Heart right ventricle (tissue), 16 donors: ENCODE data around the gene C11orf86. TPM values are rescaled to one million over a fixed set of nuclear protein-coding genes. Genes with fewer than 3 reads are reported as not detected.

Source experiments
- ATAC-seq, 8 donors: fragments of 200-7000 bp; cut with Tn5 transposase; one replicate each; pipeline ENCODE4 v1.9.1; 2020; ENCODE audit warnings: mild to moderate bottlenecking in 8 of 8, moderate library complexity in 8 of 8, moderate number of reproducible peaks in 1 of 8
- DNase-seq, 2 donors: peaks; one replicate each; pipeline ENCODE4 v3.0.0-alpha.2; 2020
- H3K27ac ChIP-seq, 10 donors: fragments of 200-600 bp; sonication (generic) in 2 of 10; one replicate each; pipeline versions ENCODE4 v1.5.0 to v1.8.0; 2020 to 2022; ENCODE audit warnings: mild to moderate bottlenecking in 3 of 10
- H3K27me3 ChIP-seq, 7 donors: fragments of 200-600 bp; one replicate each; pipeline ENCODE4 v1.8.0; 2021 to 2022; ENCODE audit warnings: mild to moderate bottlenecking in 2 of 7
- H3K36me3 ChIP-seq, 9 donors: fragments of 200-600 bp; sonication (generic) in 1 of 9; one replicate each; pipeline versions ENCODE4 v1.5.0 to v1.8.0; 2020 to 2022; ENCODE audit warnings: mild to moderate bottlenecking in 2 of 9
- H3K4me1 ChIP-seq, 9 donors: fragments of 200-600 bp; sonication (generic) in 1 of 9; one replicate each; pipeline versions ENCODE4 v1.5.0 to v1.8.0; 2020 to 2022; ENCODE audit warnings: mild to moderate bottlenecking in 4 of 9
- H3K4me3 ChIP-seq, 10 donors: fragments of 200-600 bp; sonication (generic) in 2 of 10; one replicate each; pipeline versions ENCODE4 v1.5.0 to v1.8.0; 2020 to 2022; ENCODE audit warnings: mild to moderate bottlenecking in 7 of 10, moderate library complexity in 2 of 10
- H3K9me3 ChIP-seq, 11 donors: fragments of 200-600 bp in 10 of 11; sonication (generic) in 2 of 11; one replicate each; pipeline versions ENCODE4 v1.5.0 to v1.8.0; 2013 to 2022; ENCODE audit warnings: mild to moderate bottlenecking in 2 of 11, control low read depth in 1 of 11, moderate library complexity in 1 of 11
- CTCF ChIP-seq, 9 donors: fragments of 200-600 bp; sonication (generic) in 2 of 9; IDR thresholded peaks; one replicate each; pipeline versions ENCODE4 v1.5.0 to v1.8.0; 2021 to 2022; ENCODE audit warnings: antibody characterized with exemption in 9 of 9, mild to moderate bottlenecking in 5 of 9, moderate library complexity in 1 of 9
- WGBS, 2 donors: extraction: QIAGEN DNeasy Blood & Tissue Kit; methylation state at CpG; one replicate each; pipeline ENCODE4 v1.1.7; 2013; ENCODE audit warnings: inconsistent platforms in 1 of 2; 5-methylcytosine and 5-hydroxymethylcytosine counted together
- intact Hi-C, 10 donors: fragments of 100-400 bp; cut with DNase I; formaldehyde crosslinking; loops; one replicate each; pipeline versions ENCODE4 v1.11.1 to v1.14.2; 2022
- polyA plus RNA-seq, 2 donors: library from polyadenylated mRNA; stranded (reverse); fragments of 200-250 nt; gene quantifications; one replicate each; pipeline ENCODE4 v1.2.3, GENCODE V29; 2013
- total RNA-seq, 10 donors: library from RNA; stranded (reverse); fragmentation: NEBNext Ultra II Directional in 3 of 10; extraction: Animal tissue kit (Norgen Biotek cat#: 25700) in 3 of 10; gene quantifications; one replicate each; pipeline versions ENCODE4 v1.2.1 to v1.2.4, GENCODE V29; 2021 to 2023
- donor health status: Arrhythmogenic right ventricular cardiomyopathy.
- donor health status: ischemic (EF 13 %, LVEDD 7.1; RV severe dilation, severe dysfunction).
- donor health status: healthy with polysubstance abuse.
- donor health status: DM: no; HTN: yes; CAD: no.
- donor health status: DM: no; HTN: no; CAD: no.
- donor health status: ischemic (EF 25% LVEDD 6.9; RV normal size, moderate dysfunction).
- donor health status: ischemic (EF 25% LVEDD 5.7; RV mildly dilated, moderate dysfunction).
- donor health status: healthy.
- donor health status: DM: yes; HTN: yes; CAD: no.
- donor health status: Ischemic cardiomyopathy.
- donor health status: ischemic (EF 35%, LVEDD 5.7; RV mildly dilated, moderate dysfunction).
- donor health status: nonischemic (EF 11% LVEDD 7.7; RV severe dilation, severe dysfunction).
- donor health status: DM: yes; HTN: yes; CAD: no.
- donor health status: PGD.
- donor health status: ischemic (EF 29% LVEDD 5.4; RV normal size, mild dysfunction).
- donor health status: nonischemic (EF 23%, LVEDD 6.1; RV moderate dilation, normal function).

C11orf86 gene
- total and polyA plus RNA-seq, 12 donors = not detected

- intact Hi-C loops = no loop called here
- H3K27ac ChIP-seq = peak overlapping the region in 4 of 10 donors; percentile 9 to 48 (median 22)
- peaks cover 0 to 3% (median 0%) of the 10 kb centered on the region in 7 donors for H3K27me3 ChIP-seq
- no peak for TF ChIP-seq CTCF (IDR thresholded peaks at IDR 0.05)
- no peaks in the 10 kb centered on the region for H3K36me3 ChIP-seq
- WGBS, 2 donors = 60 to 62% methylated on average over 5 of the region's 5 CpGs
- H3K4me1 ChIP-seq = peaks cover 0 to 43% (median 0%) of the 10 kb centered on the region in 9 donors
- ATAC-seq (peak in 4 of 8 donors; percentile 28 to 52 (median 33)), DNase-seq (peak in 1 of 2 donors; percentile 36)
- no peak overlapping the region for H3K4me3 ChIP-seq
- peaks cover 0 to 5% (median 0%) of the 10 kb centered on the region in 11 donors for H3K9me3 ChIP-seq
Observed at GRCh38 chr11:66967670-66968425, 7.3 kb upstream of the C11orf86 start.

DNA sequence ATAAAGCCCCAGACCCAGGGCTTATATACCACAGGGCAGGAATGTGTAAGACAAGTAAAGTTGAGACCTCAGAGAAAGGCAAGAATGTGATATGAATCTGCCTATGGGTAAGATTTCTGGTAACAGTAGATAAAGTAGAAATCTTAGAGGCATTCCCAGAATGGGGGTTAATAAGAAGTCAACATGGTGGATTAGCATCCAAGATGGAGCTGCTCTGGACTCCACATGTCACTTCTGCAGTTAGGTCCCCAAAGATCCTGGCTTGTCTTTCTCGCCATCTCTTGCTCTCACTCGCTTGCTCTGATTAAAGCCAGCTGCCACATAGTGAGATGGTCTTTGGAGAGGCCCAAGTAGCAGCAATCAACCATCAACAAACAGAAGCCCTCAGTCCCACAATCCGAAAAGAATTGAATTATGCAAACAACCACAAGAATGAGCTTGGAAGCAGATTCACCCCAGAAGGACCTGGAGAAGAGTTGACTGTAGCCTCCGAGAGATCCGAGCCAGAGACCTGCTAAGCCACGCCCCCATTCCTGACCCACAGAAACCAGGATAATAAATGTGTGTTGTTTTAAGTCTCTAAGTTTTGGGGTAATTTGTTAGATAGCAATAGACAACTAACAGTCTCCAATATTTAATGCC is 5.4 kb upstream of the C11orf86 start:
- no peak overlapping the region for H3K4me3 ChIP-seq
- DNase-seq (no peak), ATAC-seq (no peak)
- peaks cover 0 to 5% (median 0%) of the 10 kb centered on the region in 11 donors for H3K9me3 ChIP-seq
- intact Hi-C loops = no loop called here
- peaks cover 0 to 2% (median 0%) of the 10 kb centered on the region in 7 donors for H3K27me3 ChIP-seq
- H3K27ac ChIP-seq = peak overlapping the region in 1 of 10 donors; percentile 80
- no peaks in the 10 kb centered on the region for H3K36me3 ChIP-seq
- WGBS, 2 donors = 91 to 92% methylated on average over 6 of the region's 6 CpGs
- no peak for TF ChIP-seq CTCF (IDR thresholded peaks at IDR 0.05)
- peaks cover 0 to 43% (median 0%) of the 10 kb centered on the region in 9 donors for H3K4me1 ChIP-seq

DNA sequence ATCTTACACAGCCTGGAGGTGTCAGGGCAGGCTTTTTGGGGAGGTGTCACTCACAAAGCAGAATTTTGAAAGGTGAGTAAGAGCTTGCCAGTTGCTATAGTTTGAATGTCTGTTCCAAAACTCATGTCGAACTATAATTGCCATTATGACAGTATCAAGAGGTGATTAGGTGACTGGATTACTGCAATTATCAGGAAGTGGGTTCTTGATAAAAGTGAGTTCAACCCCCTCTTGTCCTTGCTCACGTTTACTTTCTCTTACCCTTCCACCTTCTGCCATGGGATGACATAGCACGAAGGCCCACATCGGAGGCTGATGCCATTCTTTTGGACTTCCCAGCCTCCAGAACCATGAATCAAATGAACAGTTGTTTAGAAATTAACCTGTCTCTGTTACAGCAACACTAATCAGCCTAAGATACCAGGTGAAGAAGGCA is 4.7 kb upstream of the C11orf86 start:
- WGBS, 2 donors = 85 to 87% methylated on average over 4 of the region's 4 CpGs
- peaks cover 0 to 5% (median 0%) of the 10 kb centered on the region in 11 donors for H3K9me3 ChIP-seq
- no peaks in the 10 kb centered on the region for H3K36me3 ChIP-seq
- intact Hi-C loops = no loop called here
- peaks cover 0 to 43% (median 0%) of the 10 kb centered on the region in 9 donors for H3K4me1 ChIP-seq
- no peaks in the 10 kb centered on the region for H3K27me3 ChIP-seq
- ATAC-seq = no peak
- TF ChIP-seq CTCF (IDR thresholded peaks at IDR 0.05) = no peak
- no peak overlapping the region for H3K4me3 ChIP-seq
- H3K27ac ChIP-seq = peak overlapping the region in 3 of 10 donors; percentile 27 to 80 (median 41)
- DNase-seq = no peak

- H3K27me3 ChIP-seq = no peaks in the 10 kb centered on the region
- H3K27ac ChIP-seq = peak overlapping the region in 7 of 10 donors; percentile 15 to 90 (median 35)
- peaks cover 0 to 5% (median 0%) of the 10 kb centered on the region in 11 donors for H3K9me3 ChIP-seq
Observed at GRCh38 chr11:66970807-66971442, 4.2 kb upstream of the C11orf86 start.

More at GRCh38 chr11:66970807-66971442, 4.2 kb upstream of the C11orf86 start:
- H3K4me1 ChIP-seq = peaks cover 0 to 43% (median 0%) of the 10 kb centered on the region in 9 donors
- no peak for DNase-seq
- no peaks in the 10 kb centered on the region for H3K36me3 ChIP-seq
- WGBS, 2 donors = 72% methylated on average over 5 of the region's 5 CpGs
- TF ChIP-seq CTCF (IDR thresholded peaks at IDR 0.05) = no peak
- peak in 6 of 8 donors; percentile 36 to 81 (median 72) for ATAC-seq
- intact Hi-C loops = no loop called here
- H3K4me3 ChIP-seq = no peak overlapping the region
